ENCODE results near the gene OVOL1. TPM values are rescaled to one million over a fixed set of nuclear protein-coding genes. Genes with fewer than 3 reads are reported as not detected.
A peak's percentile ranks its signal among the peaks of the same experiment; 100 is the strongest.

OVOL1 gene
- total RNA-seq, 6 donors from 2014 or later = under 0.01 to 2.2 (median 0.77) TPM

- ATAC-seq (ENCODE audit: low FRiP score in 2 of 2) (no peak), DNase-seq (no peak)
- 75 to 81% methylated on average over 6 to 8 of the region's 8 CpGs for WGBS, 2 donors
- Histone ChIP-seq H3K9me3 (no peaks in the 10 kb centered on the region), H3K27ac (peak overlapping the region; percentile 69 to 99 (median 88)), H3K27me3 (no peaks in the 10 kb centered on the region), H3K4me1 (peaks cover 51 to 73% (median 63%) of the 10 kb centered on the region in 4 donors), H3K36me3 (peaks cover 0 to 31% (median 24%) of the 10 kb centered on the region in 4 donors), H3K4me3 (peak overlapping the region in 1 of 4 donors; percentile 94)
- TF ChIP-seq POLR2AphosphoS5 (IDR thresholded peaks at IDR 0.05) (no peak), CTCF (IDR thresholded peaks at IDR 0.05) (no peak), EP300 (IDR thresholded peaks at IDR 0.05) (no peak), POLR2A (IDR thresholded peaks at IDR 0.05) (no peak)
Observed at GRCh38 chr11:65776710-65777141, 10.1 kb upstream of the OVOL1 start.

GRCh38 chr11:65777241-65777640, 9.6 kb upstream of the OVOL1 start:
- Histone ChIP-seq H3K27ac (peak overlapping the region; percentile 69 to 99 (median 88)), H3K36me3 (peaks cover 0 to 31% (median 24%) of the 10 kb centered on the region in 4 donors), H3K9me3 (no peaks in the 10 kb centered on the region), H3K4me3 (peak overlapping the region in 1 of 4 donors; percentile 94), H3K4me1 (peaks cover 51 to 76% (median 64%) of the 10 kb centered on the region in 4 donors), H3K27me3 (no peaks in the 10 kb centered on the region)
- TF ChIP-seq EP300 (IDR thresholded peaks at IDR 0.05) (no peak), CTCF (IDR thresholded peaks at IDR 0.05) (no peak), POLR2AphosphoS5 (IDR thresholded peaks at IDR 0.05) (no peak), POLR2A (IDR thresholded peaks at IDR 0.05) (no peak)
- DNase-seq = no peak
- ATAC-seq (ENCODE audit: low FRiP score in 2 of 2) = no peak
- 91 to 92% methylated on average over 8 of the region's 8 CpGs for WGBS, 2 donors

GRCh38 chr11:65777821-65778361, 9.0 kb upstream of the OVOL1 start:
- Histone ChIP-seq H3K4me3 (peak overlapping the region in 2 of 4 donors; percentile 94 to 98), H3K27ac (peak overlapping the region; percentile 69 to 99 (median 88)), H3K36me3 (peaks cover 0 to 31% (median 24%) of the 10 kb centered on the region in 4 donors), H3K9me3 (no peaks in the 10 kb centered on the region), H3K27me3 (no peaks in the 10 kb centered on the region), H3K4me1 (peaks cover 51 to 76% (median 64%) of the 10 kb centered on the region in 4 donors)
- WGBS, 2 donors = 85 to 87% methylated on average over 12 to 20 of the region's 23 CpGs
- TF ChIP-seq POLR2A (IDR thresholded peaks at IDR 0.05) = no peak
- TF ChIP-seq CTCF (IDR thresholded peaks at IDR 0.05) = no peak
- no peak for TF ChIP-seq EP300 (IDR thresholded peaks at IDR 0.05)
- TF ChIP-seq POLR2AphosphoS5 (IDR thresholded peaks at IDR 0.05) = no peak
- DNase-seq (peak in 1 of 2 donors; percentile 80), ATAC-seq (ENCODE audit: low FRiP score in 2 of 2) (no peak)

GRCh38 chr11:65778431-65778900, 8.4 kb upstream of the OVOL1 start:
- no peaks in the 10 kb centered on the region for H3K9me3 ChIP-seq
- ATAC-seq (ENCODE audit: low FRiP score in 2 of 2) (no peak), DNase-seq (peak in 1 of 2 donors; percentile 72)
- peaks cover 0 to 31% (median 24%) of the 10 kb centered on the region in 4 donors for H3K36me3 ChIP-seq
- peak overlapping the region in 3 of 4 donors; percentile 93 to 99 (median 96) for H3K27ac ChIP-seq
- no peaks in the 10 kb centered on the region for H3K27me3 ChIP-seq
- WGBS, 2 donors = 93 to 95% methylated on average over 10 to 12 of the region's 20 CpGs
- H3K4me1 ChIP-seq = peaks cover 51 to 76% (median 64%) of the 10 kb centered on the region in 4 donors
- peak overlapping the region in 2 of 4 donors; percentile 94 to 98 for H3K4me3 ChIP-seq
- TF ChIP-seq EP300 (IDR thresholded peaks at IDR 0.05) (no peak), POLR2AphosphoS5 (IDR thresholded peaks at IDR 0.05) (no peak), POLR2A (IDR thresholded peaks at IDR 0.05) (no peak), CTCF (IDR thresholded peaks at IDR 0.05) (no peak)

Data from upper lobe of left lung (tissue), 6 donors.